Activated naive CD4-positive, alpha-beta T cell treated with anti-CD3 and anti-CD28 coated beads, Interleukin-2, amount 10 ng/mL, durations not matched to agents 7 days and 5 days (primary cell): ENCODE measurements around the gene SEPTIN8.

Experiments
- CTCF ChIA-PET: fragments of 350-600 bp; sonication (Branson Sonifier 250); formaldehyde crosslinking; loops from one replicate; lab custom pipeline; 2021; ENCODE audit warnings: antibody characterized with exemption; lab: Charles Lee
- DNase-seq: peaks from one replicate; pipeline ENCODE4 v3.0.0-alpha.2; 2020
- H3K27ac Mint-ChIP-seq: one replicate; pipeline ENCODE4 v1.8.0; 2021; ENCODE audit warnings: mild to moderate bottlenecking, moderate library complexity, mixed read lengths
- H3K27me3 Mint-ChIP-seq: one replicate; pipeline ENCODE4 v1.8.0; 2021; ENCODE audit warnings: mild to moderate bottlenecking, mixed read lengths
- H3K36me3 Mint-ChIP-seq: one replicate; pipeline ENCODE4 v1.8.0; 2021; ENCODE audit warnings: mixed read lengths
- H3K4me1 Mint-ChIP-seq: one replicate; pipeline ENCODE4 v1.8.0; 2021; ENCODE audit warnings: mixed read lengths
- H3K4me3 Mint-ChIP-seq: one replicate; pipeline ENCODE4 v1.8.0; 2021; ENCODE audit warnings: mild to moderate bottlenecking, moderate library complexity, mixed read lengths
- H3K9me3 Mint-ChIP-seq: one replicate; pipeline ENCODE4 v1.8.0; 2021; ENCODE audit warnings: mixed read lengths

The SEPTIN8 gene

GRCh38 chr5:132761321-132762240 is 15.5 kb downstream of the SEPTIN8 start:
- CTCF ChIA-PET: no interaction called here
- Mint-ChIP-seq H3K4me1 (no peaks in the 10 kb centered on the region), H3K27ac (no peak overlapping the region), H3K36me3 (peaks cover 7% of the 10 kb centered on the region), H3K27me3 (peaks cover 3% of the 10 kb centered on the region), H3K9me3 (no peaks in the 10 kb centered on the region), H3K4me3 (no peak overlapping the region)
- no peak for DNase-seq

- no peak for DNase-seq
- Mint-ChIP-seq H3K36me3 (peaks cover 7% of the 10 kb centered on the region), H3K4me3 (no peak overlapping the region), H3K27ac (no peak overlapping the region), H3K27me3 (no peaks in the 10 kb centered on the region), H3K4me1 (no peaks in the 10 kb centered on the region), H3K9me3 (no peaks in the 10 kb centered on the region)
- CTCF ChIA-PET: interaction anchor here (0.8 kb wide), 1 partner anchor 31 kb away, joined by 4 read pairs; no protein-coding TSS in a partner anchor
These were observed 16.3 kb downstream of the SEPTIN8 start for GRCh38 chr5:132760601-132761317.

- CTCF ChIA-PET: interaction anchor here (0.8 to 0.9 kb wide), 2 partner anchors 31 to 55 kb away, joined by 3 to 4 read pairs; no protein-coding TSS in a partner anchor
- no peaks in the 10 kb centered on the region for H3K27me3 Mint-ChIP-seq
These were observed 17.0 kb downstream of the SEPTIN8 start for GRCh38 chr5:132760049-132760420.

GRCh38 chr5:132759114-132760048 is 17.7 kb downstream of the SEPTIN8 start:
- Mint-ChIP-seq H3K4me3 (no peak overlapping the region), H3K4me1 (peaks cover 4% of the 10 kb centered on the region), H3K27ac (no peak overlapping the region), H3K36me3 (peaks cover 7% of the 10 kb centered on the region), H3K27me3 (no peaks in the 10 kb centered on the region), H3K9me3 (no peaks in the 10 kb centered on the region)
- CTCF ChIA-PET: interaction anchor here (0.9 kb wide), 1 partner anchor 56 kb away, joined by 3 read pairs; no protein-coding TSS in a partner anchor
- no peak for DNase-seq

More at GRCh38 chr5:132760049-132760420, 17.0 kb downstream of the SEPTIN8 start:
- no peak overlapping the region for H3K4me3 Mint-ChIP-seq
- no peaks in the 10 kb centered on the region for H3K4me1 Mint-ChIP-seq
- H3K9me3 Mint-ChIP-seq: no peaks in the 10 kb centered on the region
- DNase-seq: no peak
- H3K27ac Mint-ChIP-seq: no peak overlapping the region
- peaks cover 7% of the 10 kb centered on the region for H3K36me3 Mint-ChIP-seq

GRCh38 chr5:132758451-132758850 is 18.6 kb downstream of the SEPTIN8 start:
- no peaks in the 10 kb centered on the region for H3K9me3 Mint-ChIP-seq
- H3K27me3 Mint-ChIP-seq: no peaks in the 10 kb centered on the region
- H3K4me1 Mint-ChIP-seq: peaks cover 4% of the 10 kb centered on the region
- no peak overlapping the region for H3K27ac Mint-ChIP-seq
- DNase-seq: no peak
- CTCF ChIA-PET: no interaction called here
- H3K36me3 Mint-ChIP-seq: peaks cover 7% of the 10 kb centered on the region
- H3K4me3 Mint-ChIP-seq: no peak overlapping the region

GRCh38 chr5:132756542-132756941 is 20.5 kb downstream of the SEPTIN8 start:
- CTCF ChIA-PET: interaction anchor here (0.9 to 1.4 kb wide), 3 partner anchors 10 to 64 kb away, joined by 3 to 6 read pairs (median 4); no protein-coding TSS in a partner anchor
- DNase-seq: no peak
- H3K27ac Mint-ChIP-seq: no peak overlapping the region
- peaks cover 4% of the 10 kb centered on the region for H3K4me1 Mint-ChIP-seq
- no peaks in the 10 kb centered on the region for H3K27me3 Mint-ChIP-seq
- peaks cover 4% of the 10 kb centered on the region for H3K36me3 Mint-ChIP-seq
- H3K4me3 Mint-ChIP-seq: no peak overlapping the region
- no peaks in the 10 kb centered on the region for H3K9me3 Mint-ChIP-seq

- DNase-seq: no peak
- peaks cover 9% of the 10 kb centered on the region for H3K4me1 Mint-ChIP-seq
- H3K27ac Mint-ChIP-seq: no peak overlapping the region
- no peaks in the 10 kb centered on the region for H3K9me3 Mint-ChIP-seq
- H3K36me3 Mint-ChIP-seq: peaks cover 4% of the 10 kb centered on the region
- no peak overlapping the region for H3K4me3 Mint-ChIP-seq
- H3K27me3 Mint-ChIP-seq: no peaks in the 10 kb centered on the region
- CTCF ChIA-PET: interaction anchor here (0.8 to 4.4 kb wide), 11 partner anchors 9 to 254 kb away, joined by 3 to 37 read pairs (median 5); partner anchors contain the start of gene KIF3A
These were observed 22.1 kb downstream of the SEPTIN8 start for GRCh38 chr5:132754947-132755346.

- CTCF ChIA-PET: interaction anchor here (0.8 to 4.4 kb wide), 13 partner anchors 13 to 253 kb away, joined by 3 to 37 read pairs (median 5); partner anchors contain the start of gene KIF3A
- H3K4me1 Mint-ChIP-seq: peaks cover 9% of the 10 kb centered on the region
- H3K9me3 Mint-ChIP-seq: no peaks in the 10 kb centered on the region
- H3K27me3 Mint-ChIP-seq: no peaks in the 10 kb centered on the region
- DNase-seq: no peak
- H3K4me3 Mint-ChIP-seq: no peak overlapping the region
- H3K27ac Mint-ChIP-seq: no peak overlapping the region
- peaks cover 4% of the 10 kb centered on the region for H3K36me3 Mint-ChIP-seq
These were observed 22.9 kb downstream of the SEPTIN8 start for GRCh38 chr5:132754111-132754510.

- CTCF ChIA-PET: interaction anchor here (0.9 to 4.4 kb wide), 9 partner anchors 14 to 253 kb away, joined by 3 to 37 read pairs (median 5); partner anchors contain the start of gene KIF3A
- peaks cover 4% of the 10 kb centered on the region for H3K27me3 Mint-ChIP-seq
- H3K4me3 Mint-ChIP-seq: no peak overlapping the region
- no peaks in the 10 kb centered on the region for H3K9me3 Mint-ChIP-seq
- peak; percentile 36 for DNase-seq
- peaks cover 2% of the 10 kb centered on the region for H3K36me3 Mint-ChIP-seq
- peaks cover 10% of the 10 kb centered on the region for H3K4me1 Mint-ChIP-seq
- no peak overlapping the region for H3K27ac Mint-ChIP-seq
These were observed 23.7 kb downstream of the SEPTIN8 start for GRCh38 chr5:132753135-132753987.

GRCh38 chr5:132752581-132753125 is 24.4 kb downstream of the SEPTIN8 start:
- Mint-ChIP-seq H3K4me3 (no peak overlapping the region), H3K4me1 (peaks cover 14% of the 10 kb centered on the region), H3K27ac (no peak overlapping the region), H3K9me3 (no peaks in the 10 kb centered on the region), H3K27me3 (peaks cover 11% of the 10 kb centered on the region), H3K36me3 (peaks cover 2% of the 10 kb centered on the region)
- CTCF ChIA-PET: interaction anchor here (1.4 to 4.4 kb wide), 3 partner anchors 37 to 67 kb away, joined by 4 to 37 read pairs (median 5); no protein-coding TSS in a partner anchor
- DNase-seq: no peak

GRCh38 chr5:132751971-132752580 is 25.0 kb downstream of the SEPTIN8 start:
- Mint-ChIP-seq H3K27me3 (peaks cover 11% of the 10 kb centered on the region), H3K27ac (no peak overlapping the region), H3K4me1 (peaks cover 14% of the 10 kb centered on the region), H3K36me3 (peaks cover 2% of the 10 kb centered on the region), H3K4me3 (no peak overlapping the region), H3K9me3 (no peaks in the 10 kb centered on the region)
- no peak for DNase-seq
- CTCF ChIA-PET: interaction anchor here (0.7 to 4.4 kb wide), 3 partner anchors 47 to 210 kb away, joined by 3 to 37 read pairs (median 4); no protein-coding TSS in a partner anchor

- no peak for DNase-seq
- CTCF ChIA-PET: interaction anchor here (0.7 to 4.4 kb wide), 3 partner anchors 14 to 210 kb away, joined by 3 to 37 read pairs (median 8); partner anchors contain the start of gene KIF3A
- Mint-ChIP-seq H3K4me1 (peaks cover 16% of the 10 kb centered on the region), H3K9me3 (no peaks in the 10 kb centered on the region), H3K36me3 (peaks cover 2% of the 10 kb centered on the region), H3K27ac (no peak overlapping the region), H3K27me3 (peaks cover 11% of the 10 kb centered on the region), H3K4me3 (no peak overlapping the region)
These were observed 25.6 kb downstream of the SEPTIN8 start for GRCh38 chr5:132751444-132751843.
